Tibial nerve (tissue), 3 donors: Measurements from ENCODE around the gene MROH8.

Experiments used
- CTCF ChIP-seq, 5 experiments: fragments of 200-600 bp in 3 of 5; fragments of 450-650 bp in 2 of 5; sonication (generic) in 3 of 5; IDR thresholded peaks; one replicate each; pipeline ENCODE4 v1.5.1; 2016 to 2019; ENCODE audit warnings: antibody characterized with exemption in 5 of 5, mild to moderate bottlenecking in 3 of 5, moderate library complexity in 2 of 5
- POLR2A ChIP-seq, 2 donors: fragments of 450-650 bp; IDR thresholded peaks; one replicate each; pipeline ENCODE4 v1.6.1; 2017; ENCODE audit warnings: antibody characterized with exemption in 2 of 2, mild to moderate bottlenecking in 2 of 2, moderate library complexity in 2 of 2

- no peak for TF ChIP-seq CTCF (IDR thresholded peaks at IDR 0.05)
- no peak for TF ChIP-seq POLR2A (IDR thresholded peaks at IDR 0.05)
Measured at GRCh38 chr20:37095108-37095598, 84.2 kb downstream of the MROH8 start.
